ENCODE results near the gene IL15RA.

DNA sequence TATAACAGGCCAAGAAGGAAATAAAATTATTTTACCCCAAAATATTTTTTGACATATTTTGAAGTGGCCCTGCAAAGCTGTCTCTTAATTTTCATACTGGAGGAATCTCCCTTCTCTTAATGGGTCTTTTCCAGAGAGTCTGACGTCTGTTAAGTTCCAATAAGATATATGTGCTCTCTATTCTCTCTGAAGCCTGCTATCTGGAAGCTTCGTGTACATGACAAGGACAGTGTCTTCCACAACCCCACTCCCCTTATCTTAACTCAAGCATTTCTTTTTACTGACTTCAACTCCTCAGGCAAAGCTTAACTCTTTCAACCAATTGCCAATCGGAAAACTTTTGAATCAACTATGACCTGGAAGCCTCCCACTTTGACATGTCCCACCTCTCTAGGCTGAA, 29.2 kb upstream of the IL15RA start:
- TF ChIP-seq, protein P1, sequence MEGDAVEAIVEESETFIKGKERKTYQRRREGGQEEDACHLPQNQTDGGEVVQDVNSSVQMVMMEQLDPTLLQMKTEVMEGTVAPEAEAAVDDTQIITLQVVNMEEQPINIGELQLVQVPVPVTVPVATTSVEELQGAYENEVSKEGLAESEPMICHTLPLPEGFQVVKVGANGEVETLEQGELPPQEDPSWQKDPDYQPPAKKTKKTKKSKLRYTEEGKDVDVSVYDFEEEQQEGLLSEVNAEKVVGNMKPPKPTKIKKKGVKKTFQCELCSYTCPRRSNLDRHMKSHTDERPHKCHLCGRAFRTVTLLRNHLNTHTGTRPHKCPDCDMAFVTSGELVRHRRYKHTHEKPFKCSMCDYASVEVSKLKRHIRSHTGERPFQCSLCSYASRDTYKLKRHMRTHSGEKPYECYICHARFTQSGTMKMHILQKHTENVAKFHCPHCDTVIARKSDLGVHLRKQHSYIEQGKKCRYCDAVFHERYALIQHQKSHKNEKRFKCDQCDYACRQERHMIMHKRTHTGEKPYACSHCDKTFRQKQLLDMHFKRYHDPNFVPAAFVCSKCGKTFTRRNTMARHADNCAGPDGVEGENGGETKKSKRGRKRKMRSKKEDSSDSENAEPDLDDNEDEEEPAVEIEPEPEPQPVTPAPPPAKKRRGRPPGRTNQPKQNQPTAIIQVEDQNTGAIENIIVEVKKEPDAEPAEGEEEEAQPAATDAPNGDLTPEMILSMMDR (IDR thresholded peaks at IDR 0.05; ENCODE audit: extremely low read depth in 1 of 2, insufficient read depth in 1 of 2, low read depth in 1 of 2, low read length in 2 of 2) = no peak
- no peak for TF ChIP-seq POLR2AphosphoS5 (IDR thresholded peaks at IDR 0.05; ENCODE audit: insufficient read depth, low read depth, low read length)
- no peak for TF ChIP-seq POLR2A (IDR thresholded peaks at IDR 0.05; ENCODE audit: low read depth, low read length)
- no peak for TF ChIP-seq EZH2 (IDR thresholded peaks at IDR 0.05; ENCODE audit: borderline replicate concordance, low read depth, low read length, severe bottlenecking)
- TF ChIP-seq, protein P2, sequence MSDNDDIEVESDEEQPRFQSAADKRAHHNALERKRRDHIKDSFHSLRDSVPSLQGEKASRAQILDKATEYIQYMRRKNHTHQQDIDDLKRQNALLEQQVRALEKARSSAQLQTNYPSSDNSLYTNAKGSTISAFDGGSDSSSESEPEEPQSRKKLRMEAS (IDR thresholded peaks at IDR 0.05; ENCODE audit: insufficient read depth, insufficient read length) = no peak
- TF ChIP-seq JUN (IDR thresholded peaks at IDR 0.05; ENCODE audit: borderline replicate concordance, insufficient read depth, insufficient read length, low read depth) = no peak
- no peak for TF ChIP-seq MYC (IDR thresholded peaks at IDR 0.05; ENCODE audit: low read depth, low read length)
- no peak for TF ChIP-seq FOS (IDR thresholded peaks at IDR 0.05; ENCODE audit: borderline replicate concordance, insufficient read depth, low read length)
- TF ChIP-seq GATA2 (IDR thresholded peaks at IDR 0.05; ENCODE audit: insufficient read depth, insufficient read length, low read depth, low read length) = no peak

All from endothelial cell of umbilical vein (primary cell).